Measurements from ENCODE around the gene NAA80. TPM values are rescaled to one million over a fixed set of nuclear protein-coding genes. Genes with fewer than 3 reads are reported as not detected.

The NAA80 gene
- total and polyA plus RNA-seq, 4 donors = 4.8 to 16.6 (median 12.1) TPM

GRCh38 chr3:50251220-50251619 is 48.0 kb downstream of the NAA80 start:
- ATAC-seq (ENCODE audit: insufficient read depth, low FRiP score) (no peak), DNase-seq (no peak)
- no peaks in the 10 kb centered on the region for H3K9me3 ChIP-seq (ENCODE audit: control insufficient read depth in 4 of 4, insufficient read depth in 3 of 4, low read length in 3 of 4)
- H3K27ac ChIP-seq (ENCODE audit: low read depth in 1 of 2, low read length in 1 of 2) = peak overlapping the region; percentile 37 to 43
- peaks cover 3 to 54% (median 20%) of the 10 kb centered on the region in 4 donors for H3K36me3 ChIP-seq (ENCODE audit: control insufficient read depth in 4 of 4, insufficient read depth in 4 of 4, low read length in 4 of 4)
- 79 to 88% methylated on average over 8 of the region's 8 CpGs for WGBS, 2 donors
- no peak for TF ChIP-seq CTCF (IDR thresholded peaks at IDR 0.05; ENCODE audit: control extremely low read depth, extremely low read depth)
- no peak overlapping the region for H3K9ac ChIP-seq (ENCODE audit: insufficient read depth in 1 of 2, low read length in 2 of 2)
- no peak overlapping the region for H3K4me3 ChIP-seq
- peaks cover 0 to 61% (median 6%) of the 10 kb centered on the region in 5 donors for H3K4me1 ChIP-seq (ENCODE audit: control insufficient read depth in 5 of 5, insufficient read depth in 5 of 5, low read length in 5 of 5)
- no peaks in the 10 kb centered on the region for H3K27me3 ChIP-seq (ENCODE audit: control insufficient read depth in 3 of 3, insufficient read depth in 3 of 3, low read length in 2 of 3)

- WGBS, 2 donors = 90 to 96% methylated on average over 4 of the region's 4 CpGs
- Histone ChIP-seq H3K9me3 (ENCODE audit: control insufficient read depth in 4 of 4, insufficient read depth in 3 of 4, low read length in 3 of 4) (no peaks in the 10 kb centered on the region), H3K4me3 (no peak overlapping the region), H3K36me3 (ENCODE audit: control insufficient read depth in 4 of 4, insufficient read depth in 4 of 4, low read length in 4 of 4) (peaks cover 0 to 49% (median 18%) of the 10 kb centered on the region in 4 donors), H3K4me1 (ENCODE audit: control insufficient read depth in 5 of 5, insufficient read depth in 5 of 5, low read length in 5 of 5) (peaks cover 0 to 66% (median 11%) of the 10 kb centered on the region in 5 donors), H3K27ac (ENCODE audit: low read depth in 1 of 2, low read length in 1 of 2) (peak overlapping the region; percentile 21 to 78), H3K9ac (ENCODE audit: insufficient read depth in 1 of 2, low read length in 2 of 2) (no peak overlapping the region), H3K27me3 (ENCODE audit: control insufficient read depth in 3 of 3, insufficient read depth in 3 of 3, low read length in 2 of 3) (no peaks in the 10 kb centered on the region)
- DNase-seq (no peak), ATAC-seq (ENCODE audit: insufficient read depth, low FRiP score) (no peak)
- no peak for TF ChIP-seq CTCF (IDR thresholded peaks at IDR 0.05; ENCODE audit: control extremely low read depth, extremely low read depth)
Measured at GRCh38 chr3:50250514-50250913, 48.7 kb downstream of the NAA80 start.

GRCh38 chr3:50249457-50249856 is 49.7 kb downstream of the NAA80 start:
- WGBS, 2 donors = 82 to 93% methylated on average over 5 of the region's 5 CpGs
- no peak overlapping the region for H3K4me3 ChIP-seq
- H3K9me3 ChIP-seq (ENCODE audit: control insufficient read depth in 4 of 4, insufficient read depth in 3 of 4, low read length in 3 of 4) = no peaks in the 10 kb centered on the region
- peak overlapping the region; percentile 51 to 89 for H3K27ac ChIP-seq (ENCODE audit: low read depth in 1 of 2, low read length in 1 of 2)
- H3K4me1 ChIP-seq (ENCODE audit: control insufficient read depth in 5 of 5, insufficient read depth in 5 of 5, low read length in 5 of 5) = peaks cover 0 to 64% (median 14%) of the 10 kb centered on the region in 5 donors
- ATAC-seq (ENCODE audit: insufficient read depth, low FRiP score) (no peak), DNase-seq (no peak)
- no peak for TF ChIP-seq CTCF (IDR thresholded peaks at IDR 0.05; ENCODE audit: control extremely low read depth, extremely low read depth)
- H3K9ac ChIP-seq (ENCODE audit: insufficient read depth in 1 of 2, low read length in 2 of 2) = no peak overlapping the region
- peaks cover 0 to 41% (median 13%) of the 10 kb centered on the region in 4 donors for H3K36me3 ChIP-seq (ENCODE audit: control insufficient read depth in 4 of 4, insufficient read depth in 4 of 4, low read length in 4 of 4)
- no peaks in the 10 kb centered on the region for H3K27me3 ChIP-seq (ENCODE audit: control insufficient read depth in 3 of 3, insufficient read depth in 3 of 3, low read length in 2 of 3)

- no peak for DNase-seq
- H3K9me3 ChIP-seq (ENCODE audit: control insufficient read depth in 4 of 4, insufficient read depth in 3 of 4, low read length in 3 of 4) = no peaks in the 10 kb centered on the region
- TF ChIP-seq CTCF (IDR thresholded peaks at IDR 0.05; ENCODE audit: control extremely low read depth, extremely low read depth) = no peak
- ATAC-seq (ENCODE audit: insufficient read depth, low FRiP score) = no peak
- peak overlapping the region; percentile 51 to 89 for H3K27ac ChIP-seq (ENCODE audit: low read depth in 1 of 2, low read length in 1 of 2)
- peak overlapping the region in 1 of 2 donors; percentile 19 for H3K9ac ChIP-seq (ENCODE audit: insufficient read depth in 1 of 2, low read length in 2 of 2)
- H3K4me3 ChIP-seq = no peak overlapping the region
- no peaks in the 10 kb centered on the region for H3K27me3 ChIP-seq (ENCODE audit: control insufficient read depth in 3 of 3, insufficient read depth in 3 of 3, low read length in 2 of 3)
- H3K36me3 ChIP-seq (ENCODE audit: control insufficient read depth in 4 of 4, insufficient read depth in 4 of 4, low read length in 4 of 4) = peaks cover 0 to 32% (median 13%) of the 10 kb centered on the region in 4 donors
- 16 to 32% methylated on average over 3 of the region's 3 CpGs for WGBS, 2 donors
- peaks cover 0 to 59% (median 14%) of the 10 kb centered on the region in 5 donors for H3K4me1 ChIP-seq (ENCODE audit: control insufficient read depth in 5 of 5, insufficient read depth in 5 of 5, low read length in 5 of 5)
Measured at GRCh38 chr3:50248387-50248786, 50.8 kb downstream of the NAA80 start.
